Small intestine (tissue), 7 donors: ENCODE results near the gene GFRA1. TPM values are rescaled to one million over a fixed set of nuclear protein-coding genes. Genes with fewer than 3 reads are reported as not detected.

ENCODE experiments used
- DNase-seq, 2 donors: peaks; one replicate each; pipeline versions ENCODE4 v3.0.0 to v3.0.0-alpha.2; 2013
- FAIRE-seq: peaks from 2 replicates; lab custom pipeline; 2012; peaks lifted over from hg19 to GRCh38; lab: Jason Lieb, UNC
- H3K27ac ChIP-seq, 3 donors: one replicate each; pipeline ENCODE4 v1.5.1; 2013; ENCODE audit warnings: low read length in 2 of 3, mild to moderate bottlenecking in 2 of 3, control low read depth in 1 of 3, inconsistent platforms in 1 of 3, low read depth in 1 of 3, moderate library complexity in 1 of 3
- H3K27me3 ChIP-seq, 3 donors: one replicate each; pipeline ENCODE4 v1.6.1; 2013; ENCODE audit warnings: low read length in 3 of 3, inconsistent platforms in 1 of 3; ENCODE audit not compliant: control insufficient read depth in 3 of 3, insufficient read depth in 3 of 3
- H3K36me3 ChIP-seq, 3 donors: one replicate each; pipeline ENCODE4 v1.6.1; 2013; ENCODE audit warnings: low read length in 3 of 3, inconsistent platforms in 1 of 3, low read depth in 1 of 3, mild to moderate bottlenecking in 1 of 3, moderate library complexity in 1 of 3; ENCODE audit not compliant: control insufficient read depth in 3 of 3, insufficient read depth in 2 of 3
- H3K4me1 ChIP-seq, 3 donors: one replicate each; pipeline ENCODE4 v1.6.1; 2013; ENCODE audit warnings: low read length in 2 of 3, inconsistent platforms in 1 of 3, low read depth in 1 of 3, mild to moderate bottlenecking in 1 of 3, moderate library complexity in 1 of 3; ENCODE audit not compliant: control insufficient read depth in 3 of 3, insufficient read depth in 2 of 3
- H3K4me3 ChIP-seq, 3 donors: one replicate each; pipeline ENCODE4 v1.5.1; 2013; ENCODE audit warnings: low read length in 3 of 3, control low read depth in 1 of 3, inconsistent platforms in 1 of 3, low read depth in 1 of 3, mild to moderate bottlenecking in 1 of 3, moderate library complexity in 1 of 3
- H3K9me3 ChIP-seq, 2 donors: one replicate each; pipeline ENCODE4 v1.6.1; 2013; ENCODE audit warnings: low read depth in 1 of 2, low read length in 1 of 2; ENCODE audit not compliant: control insufficient read depth in 2 of 2, insufficient read depth in 1 of 2
- WGBS, 3 donors: extraction: QIAGEN DNeasy Blood & Tissue Kit; methylation state at CpG; one replicate each; pipeline ENCODE4 v1.1.7; 2013; 5-methylcytosine and 5-hydroxymethylcytosine counted together
- polyA plus RNA-seq, 4 donors: library from polyadenylated mRNA; stranded (reverse) in 3 of 4; unstranded in 1 of 4; fragments of 200-250 nt in 3 of 4; fragments of 120-200 nt in 1 of 4; gene quantifications; one replicate each; pipeline versions ENCODE4 v1.2.1 to v1.2.3, GENCODE V29; 2013
- donor health status: healthy with polysubstance abuse.
- donor health status: control.
- donor health status: control.
- donor health status: Bipolar disorder and iron deficiency.
- donor health status: healthy.

Gene GFRA1
- polyA plus RNA-seq, 4 donors: 0.22 to 7.4 (median 1.6) TPM

- H3K4me1 ChIP-seq: peaks cover 0 to 7% (median 0%) of the 10 kb centered on the region in 3 donors
- H3K27me3 ChIP-seq: peaks cover 12 to 66% (median 21%) of the 10 kb centered on the region in 3 donors
- H3K36me3 ChIP-seq: no peaks in the 10 kb centered on the region
- FAIRE-seq (no peak), DNase-seq (no peak)
- WGBS, 3 donors: 21 to 52% (median 31%) methylated on average over 3 of the region's 3 CpGs
- no peak overlapping the region for H3K4me3 ChIP-seq
- H3K27ac ChIP-seq: no peak overlapping the region
- no peaks in the 10 kb centered on the region for H3K9me3 ChIP-seq
These were observed 4.0 kb downstream of the GFRA1 start for GRCh38 chr10:116268976-116269375.

DNA sequence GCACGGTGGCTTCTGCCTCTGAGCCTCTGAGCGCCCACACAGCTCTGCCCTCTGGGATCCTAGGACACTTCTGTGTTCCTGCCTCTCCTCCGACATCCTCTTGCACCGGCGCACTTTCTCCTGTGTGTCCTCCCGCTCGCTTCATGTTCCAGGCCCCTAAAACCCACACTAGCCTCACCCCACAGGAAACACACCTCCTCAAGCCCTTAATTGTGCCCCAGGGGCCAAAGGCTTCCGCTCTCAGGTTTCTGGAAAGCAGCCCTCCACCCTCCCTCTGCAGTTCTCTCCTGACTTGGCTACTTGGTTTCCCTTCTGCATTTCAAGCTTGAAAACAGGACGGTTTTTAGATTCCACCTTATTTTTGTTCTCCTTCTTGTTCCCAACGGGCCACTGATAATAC is 7.3 kb downstream of the GFRA1 start:
- 65 to 84% (median 70%) methylated on average over 10 of the region's 10 CpGs for WGBS, 3 donors
- FAIRE-seq (no peak), DNase-seq (no peak)
- H3K27ac ChIP-seq: no peak overlapping the region
- no peaks in the 10 kb centered on the region for H3K4me1 ChIP-seq
- no peaks in the 10 kb centered on the region for H3K36me3 ChIP-seq
- no peaks in the 10 kb centered on the region for H3K9me3 ChIP-seq
- peaks cover under 1 to 41% (median 6%) of the 10 kb centered on the region in 3 donors for H3K27me3 ChIP-seq
- no peak overlapping the region for H3K4me3 ChIP-seq

DNA sequence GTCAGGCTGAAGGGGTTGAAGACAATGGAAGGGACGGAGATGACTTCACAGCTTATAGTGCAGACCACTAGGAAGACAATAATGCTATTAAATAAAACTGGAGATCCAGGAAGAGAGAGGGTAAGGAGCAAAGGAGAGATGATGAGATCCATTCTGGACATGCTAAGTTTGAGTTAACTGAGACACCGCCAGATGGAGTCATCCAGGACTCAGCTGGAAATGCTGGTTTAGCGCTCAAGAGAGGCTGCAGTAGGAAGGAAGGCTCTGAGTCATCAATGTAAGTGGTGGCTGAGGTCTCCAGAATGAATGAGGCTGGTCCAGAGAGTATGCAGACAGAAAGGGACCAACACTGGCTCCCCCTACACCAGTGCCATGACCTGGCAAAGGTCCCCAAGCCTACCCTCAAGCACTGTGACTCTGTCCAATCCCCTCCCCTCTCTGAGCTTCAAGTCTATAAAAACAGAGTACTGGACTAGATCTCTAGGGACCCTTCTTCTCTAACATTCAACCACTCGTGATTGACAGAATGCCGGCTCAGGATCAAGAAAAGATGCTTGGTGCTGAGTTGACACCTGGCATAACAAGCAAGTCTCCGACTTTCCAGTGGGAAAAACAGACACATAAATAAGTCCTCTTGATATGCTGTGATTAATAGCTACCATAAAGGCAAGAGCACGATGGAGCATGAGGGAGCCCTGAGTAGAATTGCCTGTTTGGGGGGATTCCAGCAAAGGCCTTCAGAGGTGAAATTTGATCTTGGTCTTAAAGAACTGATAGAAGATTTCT is 8.9 kb downstream of the GFRA1 start:
- Histone ChIP-seq H3K27ac (no peak overlapping the region), H3K27me3 (peaks cover 0 to 26% (median 0%) of the 10 kb centered on the region in 3 donors), H3K9me3 (no peaks in the 10 kb centered on the region), H3K4me3 (no peak overlapping the region), H3K4me1 (no peaks in the 10 kb centered on the region), H3K36me3 (no peaks in the 10 kb centered on the region)
- FAIRE-seq: no peak
- no peak for DNase-seq
- 68 to 75% (median 71%) methylated on average over 7 of the region's 7 CpGs for WGBS, 3 donors

DNA sequence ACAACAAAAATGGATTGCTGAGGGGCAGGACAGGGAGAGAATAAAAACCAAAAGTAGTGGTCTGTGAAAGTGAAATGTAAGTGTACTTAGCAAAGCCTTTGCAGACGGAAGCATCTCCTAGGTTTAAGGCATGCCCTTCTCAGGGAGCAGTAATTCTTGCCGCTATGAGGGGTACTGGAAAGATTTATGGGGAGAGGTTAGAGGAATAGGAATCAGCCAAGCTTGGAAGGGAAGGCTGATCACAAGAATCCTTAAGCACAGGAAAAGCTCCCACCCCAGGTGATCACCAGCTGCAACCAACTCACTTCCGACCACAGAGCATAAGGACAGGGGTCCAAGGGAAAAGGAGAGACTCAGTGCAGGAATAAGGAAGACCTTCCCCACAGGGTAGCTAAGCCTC is 10.3 kb downstream of the GFRA1 start:
- H3K4me1 ChIP-seq: no peaks in the 10 kb centered on the region
- H3K27me3 ChIP-seq: peaks cover 0 to 26% (median 0%) of the 10 kb centered on the region in 3 donors
- no peaks in the 10 kb centered on the region for H3K9me3 ChIP-seq
- 79 to 88% (median 83%) methylated on average over 3 of the region's 3 CpGs for WGBS, 3 donors
- H3K27ac ChIP-seq: no peak overlapping the region
- H3K36me3 ChIP-seq: no peaks in the 10 kb centered on the region
- DNase-seq (no peak), FAIRE-seq (no peak)
- H3K4me3 ChIP-seq: no peak overlapping the region

GRCh38 chr10:116260599-116260998 is 12.4 kb downstream of the GFRA1 start:
- no peaks in the 10 kb centered on the region for H3K36me3 ChIP-seq
- no peak overlapping the region for H3K27ac ChIP-seq
- H3K9me3 ChIP-seq: no peaks in the 10 kb centered on the region
- DNase-seq (no peak), FAIRE-seq (no peak)
- peaks cover 0 to 22% (median 0%) of the 10 kb centered on the region in 3 donors for H3K27me3 ChIP-seq
- no peaks in the 10 kb centered on the region for H3K4me1 ChIP-seq
- 52 to 59% (median 58%) methylated on average over 2 of the region's 2 CpGs for WGBS, 3 donors
- no peak overlapping the region for H3K4me3 ChIP-seq

GRCh38 chr10:116259638-116260037 is 13.4 kb downstream of the GFRA1 start:
- Histone ChIP-seq H3K27ac (no peak overlapping the region), H3K4me3 (no peak overlapping the region), H3K9me3 (no peaks in the 10 kb centered on the region), H3K27me3 (peaks cover 0 to 15% (median 0%) of the 10 kb centered on the region in 3 donors), H3K4me1 (no peaks in the 10 kb centered on the region), H3K36me3 (no peaks in the 10 kb centered on the region)
- WGBS, 3 donors: 75 to 90% (median 88%) methylated on average over 3 of the region's 3 CpGs
- FAIRE-seq (no peak), DNase-seq (no peak)

- H3K4me3 ChIP-seq: no peak overlapping the region
- peaks cover 0 to 2% (median 0%) of the 10 kb centered on the region in 3 donors for H3K27me3 ChIP-seq
- FAIRE-seq (no peak), DNase-seq (no peak)
- 83 to 89% (median 86%) methylated on average over 5 of the region's 5 CpGs for WGBS, 3 donors
- H3K36me3 ChIP-seq: no peaks in the 10 kb centered on the region
- no peak overlapping the region for H3K27ac ChIP-seq
- no peaks in the 10 kb centered on the region for H3K9me3 ChIP-seq
- H3K4me1 ChIP-seq: no peaks in the 10 kb centered on the region
These were observed 15.2 kb downstream of the GFRA1 start for GRCh38 chr10:116257785-116258184.

DNA sequence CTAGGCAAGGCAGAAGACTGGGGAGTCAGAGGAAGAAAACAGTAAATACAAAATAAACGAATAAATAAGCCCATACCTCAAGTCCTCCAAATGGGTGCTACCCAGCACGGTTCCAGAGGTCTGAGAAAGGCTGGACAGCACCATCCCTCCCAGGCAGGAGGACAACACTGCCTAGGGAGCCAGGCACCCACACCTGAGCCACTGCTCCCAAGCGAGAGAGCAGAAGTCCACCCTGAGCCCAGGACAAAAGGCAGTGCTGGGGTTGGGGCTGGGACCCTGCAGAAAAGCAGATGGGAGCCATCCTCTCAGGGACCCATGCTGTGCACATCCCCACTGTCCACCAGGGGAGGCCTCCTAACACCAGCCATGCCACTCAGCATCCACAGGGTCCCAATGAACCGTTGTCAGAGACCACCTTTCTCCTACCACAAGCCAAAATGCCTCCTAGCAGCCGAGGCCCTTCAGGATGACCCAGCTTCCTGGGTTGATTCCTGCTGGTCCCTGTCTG is 16.2 kb downstream of the GFRA1 start:
- H3K9me3 ChIP-seq: no peaks in the 10 kb centered on the region
- no peaks in the 10 kb centered on the region for H3K36me3 ChIP-seq
- 40 to 63% (median 50%) methylated on average over 5 of the region's 5 CpGs for WGBS, 3 donors
- FAIRE-seq (no peak), DNase-seq (no peak)
- H3K27ac ChIP-seq: no peak overlapping the region
- H3K4me1 ChIP-seq: no peaks in the 10 kb centered on the region
- H3K4me3 ChIP-seq: no peak overlapping the region
- H3K27me3 ChIP-seq: peaks cover 0 to 2% (median 0%) of the 10 kb centered on the region in 3 donors
